ENCODE results near the gene ZNF865.

ZNF865 gene

GRCh38 chr19:55609326-55609725 is 3.9 kb downstream of the ZNF865 start:
- no peak for DNase-seq

DNA sequence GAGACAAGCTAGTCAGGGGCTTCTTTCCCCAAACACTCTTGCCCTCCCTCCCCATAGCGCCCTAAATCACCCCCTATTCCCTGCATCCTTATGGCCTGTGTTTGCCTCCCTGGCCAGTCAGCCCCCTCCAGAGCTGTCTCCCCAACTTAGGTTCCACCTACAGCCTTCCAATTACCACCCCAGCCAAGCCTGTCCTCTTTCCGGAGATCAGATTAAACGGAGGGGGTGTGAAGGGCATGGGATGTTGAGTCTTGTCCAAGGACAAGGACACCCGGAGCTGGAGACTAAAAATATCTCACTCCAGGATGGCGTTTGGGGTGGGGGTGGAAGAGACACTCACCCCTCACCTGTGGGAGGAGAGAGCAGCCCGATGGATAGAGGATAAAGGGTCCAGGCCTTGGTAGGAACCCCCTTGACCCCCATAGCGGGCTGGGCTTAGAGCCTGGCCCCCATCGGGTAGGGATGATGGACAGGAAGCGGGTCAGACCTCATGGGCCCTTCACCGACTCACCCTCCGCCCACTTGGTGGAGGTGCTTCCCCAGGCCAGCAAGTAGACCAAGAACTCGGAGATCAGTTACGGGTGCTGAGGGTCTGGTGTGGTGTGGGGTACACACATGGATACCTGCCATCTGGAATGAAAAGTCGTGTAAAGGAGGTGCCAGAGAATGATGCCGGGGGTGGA is 6.0 kb downstream of the ZNF865 start:
- no peak for DNase-seq

- DNase-seq, result no peak
These were observed 6.7 kb downstream of the ZNF865 start for GRCh38 chr19:55611983-55612645.

DNA sequence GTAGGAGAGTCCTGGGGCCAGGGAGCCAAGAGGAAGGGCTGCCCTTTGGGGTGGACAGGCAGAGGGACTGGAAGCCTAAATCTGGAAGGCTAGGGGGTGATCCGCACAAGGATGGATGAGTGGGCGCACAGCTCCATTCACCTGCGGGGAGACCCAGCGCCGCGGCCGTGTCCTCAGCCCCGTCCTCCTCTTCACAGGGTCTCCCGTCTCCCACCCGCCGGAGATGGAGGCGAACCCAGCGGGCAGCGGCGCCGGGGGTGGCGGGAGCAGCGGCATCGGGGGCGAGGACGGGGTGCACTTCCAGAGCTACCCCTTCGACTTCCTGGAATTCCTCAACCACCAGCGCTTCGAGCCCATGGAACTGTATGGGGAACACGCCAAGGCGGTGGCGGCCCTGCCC is 7.9 kb downstream of the ZNF865 start:
- DNase-seq, result no peak

DNA sequence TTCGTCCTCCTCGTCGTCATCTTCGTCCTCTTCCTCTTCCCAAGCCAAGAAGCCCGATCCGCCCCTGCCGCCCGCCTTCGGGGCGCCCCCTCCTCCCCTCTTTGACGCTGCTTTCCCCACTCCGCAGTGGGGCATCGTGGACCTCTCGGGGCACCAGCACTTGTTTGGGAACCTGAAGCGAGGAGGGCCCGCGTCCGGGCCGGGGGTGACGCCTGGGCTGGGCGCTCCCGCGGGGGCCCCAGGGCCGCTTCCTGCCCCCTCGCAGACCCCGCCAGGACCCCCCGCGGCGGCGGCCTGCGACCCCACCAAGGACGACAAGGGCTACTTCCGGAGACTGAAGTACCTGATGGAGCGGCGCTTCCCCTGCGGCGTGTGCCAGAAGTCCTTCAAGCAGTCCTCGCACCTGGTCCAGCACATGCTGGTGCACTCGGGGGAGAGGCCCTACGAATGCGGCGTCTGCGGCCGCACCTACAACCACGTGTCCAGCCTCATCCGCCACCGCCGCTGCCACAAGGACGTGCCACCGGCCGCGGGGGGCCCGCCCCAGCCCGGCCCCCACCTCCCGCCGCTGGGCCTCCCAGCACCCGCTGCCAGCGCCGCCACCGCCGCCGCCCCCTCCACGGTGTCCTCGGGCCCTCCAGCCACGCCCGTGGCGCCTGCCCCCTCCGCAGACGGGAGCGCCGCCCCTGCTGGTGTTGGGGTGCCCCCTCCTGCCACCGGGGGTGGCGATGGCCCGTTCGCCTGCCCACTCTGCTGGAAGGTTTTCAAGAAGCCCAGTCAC is 8.7 kb downstream of the ZNF865 start:
- DNase-seq, result no peak

DNA sequence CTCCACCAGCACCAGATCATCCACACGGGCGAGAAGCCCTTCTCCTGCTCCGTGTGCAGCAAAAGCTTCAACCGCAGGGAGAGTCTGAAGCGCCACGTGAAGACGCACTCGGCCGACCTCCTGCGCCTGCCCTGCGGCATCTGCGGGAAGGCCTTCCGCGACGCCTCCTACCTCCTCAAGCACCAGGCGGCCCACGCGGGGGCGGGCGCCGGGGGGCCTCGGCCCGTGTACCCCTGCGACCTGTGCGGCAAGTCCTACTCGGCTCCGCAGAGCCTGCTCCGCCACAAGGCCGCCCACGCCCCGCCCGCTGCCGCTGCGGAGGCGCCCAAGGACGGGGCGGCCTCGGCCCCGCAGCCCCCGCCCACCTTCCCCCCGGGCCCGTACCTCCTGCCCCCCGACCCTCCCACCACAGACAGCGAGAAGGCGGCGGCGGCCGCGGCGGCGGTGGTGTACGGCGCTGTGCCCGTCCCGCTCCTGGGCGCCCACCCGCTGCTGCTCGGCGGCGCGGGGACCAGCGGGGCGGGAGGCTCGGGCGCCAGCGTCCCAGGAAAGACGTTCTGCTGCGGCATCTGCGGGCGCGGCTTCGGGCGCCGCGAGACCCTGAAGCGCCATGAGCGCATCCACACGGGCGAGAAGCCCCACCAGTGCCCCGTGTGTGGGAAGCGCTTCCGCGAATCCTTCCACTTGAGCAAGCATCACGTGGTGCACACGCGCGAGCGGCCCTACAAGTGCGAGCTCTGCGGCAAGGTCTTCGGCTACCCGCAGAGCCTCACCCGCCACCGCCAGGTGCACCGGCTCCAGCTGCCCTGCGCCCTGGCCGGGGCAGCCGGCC is 9.5 kb downstream of the ZNF865 start:
- DNase-seq, result no peak

- no peak for DNase-seq
These were observed 10.3 kb downstream of the ZNF865 start for GRCh38 chr19:55615543-55616394.

GRCh38 chr19:55616395-55616875 is 11.0 kb downstream of the ZNF865 start:
- no peak for DNase-seq

DNA sequence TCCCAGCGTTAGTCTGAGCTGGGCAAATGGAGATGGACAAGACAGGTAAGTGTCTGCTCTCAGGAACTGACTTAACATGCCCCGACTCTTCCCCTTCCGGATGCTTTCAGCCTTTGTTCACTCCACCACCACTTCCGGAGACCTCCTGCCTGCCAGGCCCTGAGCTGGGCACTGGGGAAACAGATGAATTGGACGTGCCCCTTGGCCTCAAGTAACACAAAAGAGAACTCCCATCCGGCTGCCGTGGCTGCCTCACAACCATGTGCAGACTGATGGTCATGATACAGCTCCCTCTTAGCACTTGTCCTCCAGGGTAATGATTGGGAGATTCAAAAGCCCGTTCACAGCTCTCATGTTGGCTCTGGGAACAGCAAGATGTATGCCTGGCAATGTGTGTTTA is 12.0 kb downstream of the ZNF865 start:
- DNase-seq, result no peak

DNA sequence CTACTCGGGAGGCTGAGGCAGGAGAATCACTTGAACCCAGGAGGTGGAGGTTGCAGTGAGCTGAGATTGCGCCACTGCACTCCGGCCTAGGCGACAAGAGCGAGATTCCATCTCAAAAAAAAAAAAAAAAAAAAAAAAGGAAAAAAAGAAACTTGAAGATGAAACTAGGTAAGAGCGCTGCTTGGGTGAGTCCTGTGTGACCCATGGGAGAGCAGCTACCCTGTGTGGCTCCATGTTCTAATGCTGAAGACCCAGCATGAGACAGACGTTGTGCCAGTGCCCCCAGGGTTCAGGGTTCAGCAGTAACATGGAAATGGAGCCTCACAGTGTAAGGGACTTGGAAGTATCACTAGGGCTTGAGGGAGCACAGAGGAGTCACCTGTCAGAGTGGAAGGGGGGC is 13.0 kb downstream of the ZNF865 start:
- no peak for DNase-seq

- no peak for DNase-seq
These were observed 13.8 kb downstream of the ZNF865 start for GRCh38 chr19:55619286-55619685.

- DNase-seq, result peak; percentile 33
These were observed 15.2 kb downstream of the ZNF865 start for GRCh38 chr19:55620410-55621204.

- no peak for DNase-seq
These were observed 15.8 kb downstream of the ZNF865 start for GRCh38 chr19:55621205-55621672.

DNA sequence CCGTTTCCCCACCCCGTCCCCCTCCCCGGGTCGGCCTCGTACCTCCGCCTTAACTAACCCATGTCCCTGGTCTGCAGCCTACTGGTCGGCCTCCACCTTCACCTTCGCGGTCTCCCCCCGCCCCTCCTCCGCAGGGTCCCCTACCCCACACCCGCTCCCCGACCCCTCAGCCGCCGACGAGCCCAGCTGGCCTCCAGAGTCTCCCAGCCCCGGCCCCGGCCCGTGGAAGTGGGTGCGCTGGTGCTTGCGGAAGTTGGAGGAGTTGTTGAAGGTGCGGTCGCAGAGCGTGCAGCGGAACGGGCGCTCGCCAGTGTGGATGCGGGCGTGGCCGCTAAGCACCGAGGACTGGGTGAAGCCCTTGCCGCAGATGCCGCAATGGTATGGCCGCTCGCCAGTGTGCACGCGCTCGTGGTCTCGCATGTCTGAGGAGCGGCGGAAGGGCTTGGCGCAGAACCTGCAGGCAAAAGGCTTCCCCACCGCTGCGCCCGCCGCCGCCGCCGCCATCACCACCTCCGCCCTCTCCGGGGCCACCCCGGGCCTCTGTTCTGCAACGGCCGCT is 16.3 kb downstream of the ZNF865 start:
- no peak for DNase-seq

DNA sequence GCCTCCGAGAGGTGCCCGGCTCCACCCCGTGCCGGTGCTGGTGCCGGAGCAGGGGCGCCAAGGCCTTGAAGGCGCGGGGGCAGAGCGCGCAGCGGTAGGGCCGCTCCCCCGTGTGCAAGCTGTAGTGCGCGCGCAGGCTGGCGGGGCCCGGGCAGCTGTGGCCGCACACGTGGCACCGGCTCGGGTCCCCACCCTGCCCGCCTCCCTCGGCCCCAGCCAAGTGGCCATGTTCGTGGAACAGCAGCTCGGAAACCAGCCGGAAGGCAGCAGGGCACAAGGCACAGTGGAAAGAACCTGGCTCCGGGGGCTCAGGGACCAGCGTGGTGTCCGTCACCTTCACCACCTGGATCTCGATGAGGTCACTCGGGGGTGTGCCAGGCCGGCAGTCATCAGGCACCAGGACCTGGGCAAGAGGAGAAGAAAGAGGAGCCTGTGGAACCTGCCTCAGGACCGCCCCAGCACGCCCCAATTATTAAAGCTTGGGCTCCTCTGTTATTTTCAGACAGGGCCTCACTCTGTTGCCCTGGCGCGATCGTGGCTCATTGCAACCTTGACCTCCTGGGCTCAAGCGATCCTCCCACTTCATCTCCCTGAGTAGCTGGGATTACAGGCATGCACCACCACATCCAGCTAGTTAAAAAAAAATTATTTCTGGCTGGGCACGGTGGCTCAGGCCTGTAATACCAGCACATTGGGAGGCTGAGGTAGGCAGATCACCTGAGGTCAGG is 17.0 kb downstream of the ZNF865 start:
- no peak for DNase-seq

GRCh38 chr19:55623130-55623529 is 17.7 kb downstream of the ZNF865 start:
- DNase-seq, result no peak

GRCh38 chr19:55623561-55623960 is 18.1 kb downstream of the ZNF865 start:
- no peak for DNase-seq

DNA sequence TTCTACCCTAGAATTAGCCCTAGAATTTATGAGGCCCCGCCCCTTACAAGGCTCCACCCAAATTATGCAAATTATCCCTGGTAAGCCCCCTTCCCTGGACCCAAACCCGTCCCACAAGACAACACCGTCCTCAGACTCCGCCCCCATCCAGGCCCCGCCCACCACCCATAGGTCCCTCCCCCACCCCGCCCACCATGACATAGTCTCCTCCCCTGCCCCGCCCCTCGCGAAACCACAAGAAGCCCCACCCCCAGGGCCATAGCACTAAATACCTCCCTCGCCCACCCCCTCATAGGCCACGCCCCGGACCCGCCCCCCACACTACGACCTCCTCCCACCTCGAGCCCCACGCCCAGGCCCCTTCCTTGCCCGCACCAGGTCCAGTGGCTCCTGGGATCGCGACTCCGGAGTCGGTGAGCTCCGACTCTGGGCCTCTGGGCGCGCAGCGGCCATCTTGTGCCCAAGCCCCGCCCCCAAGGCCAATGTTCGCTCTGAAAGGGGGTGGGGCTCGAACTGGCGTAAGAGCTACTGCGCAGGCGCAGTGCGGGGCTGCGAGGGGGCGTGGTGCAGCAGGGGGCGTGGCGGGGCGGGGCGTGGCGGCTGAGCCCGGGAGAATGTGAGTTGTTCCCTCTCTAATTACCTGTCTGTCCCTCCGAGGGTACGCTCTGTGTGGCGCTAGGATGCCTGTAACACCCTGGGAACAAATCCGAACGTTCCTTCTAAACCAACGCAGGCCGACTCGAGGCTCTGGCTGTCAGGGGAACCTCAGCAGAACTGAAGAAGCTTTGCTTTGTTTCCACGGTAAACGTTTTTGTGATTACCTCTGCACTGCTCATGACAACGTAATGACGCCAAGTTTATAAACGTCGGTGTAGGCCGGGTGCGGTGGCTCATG is 18.9 kb downstream of the ZNF865 start, which contains the start of gene ZNF784:
ZNF784 (minus strand) TSS at position 458 of the 895 bp plus-strand sequence; CDS start at position 453, 5 bp downstream.
- DNase-seq, result peak; percentile 92

GRCh38 chr19:55625004-55625326 is 19.5 kb downstream of the ZNF865 start:
- DNase-seq, result no peak

Data from activated naive CD4-positive, alpha-beta T cell treated with anti-CD3 and anti-CD28 coated beads, Interleukin-2, amount 50 U/mL, for 16 hours (primary cell).